GM12878 (cell line): ENCODE measurements around the gene AP3S2. TPM values are rescaled to one million over a fixed set of nuclear protein-coding genes. Genes with fewer than 3 reads are reported as not detected.

Experiments
- BCL11A ChIP-seq: IDR thresholded peaks from 2 replicates; pipeline ENCODE4 v1.6.1; 2011; ENCODE audit warnings: low read depth, low read length
- CBX3 ChIP-seq: fragments of 200-600 bp; sonication (generic); IDR thresholded peaks from 2 replicates; pipeline ENCODE4 v1.6.1; 2016; ENCODE audit warnings: low read depth, borderline replicate concordance
- CEBPB ChIP-seq, 2 experiments: fragments of 150-350 bp in 1 of 2; IDR thresholded peaks; 2 replicates each; pipeline ENCODE4 v1.6.1; 2012 to 2014; ENCODE audit warnings: low read depth in 2 of 2, low read length in 2 of 2, borderline replicate concordance in 1 of 2, inconsistent platforms in 1 of 2
- EED ChIP-seq: sonication (generic); IDR thresholded peaks from 2 replicates; pipeline ENCODE4 v1.6.1; 2016; ENCODE audit warnings: antibody characterized with exemption, low read depth
- IKZF2 ChIP-seq, 2 experiments: fragments of 450-650 bp; IDR thresholded peaks; 2 replicates each; pipeline ENCODE4 v1.6.1; 2017; ENCODE audit warnings: mild to moderate bottlenecking in 2 of 2, moderate library complexity in 2 of 2
- MYC ChIP-seq: IDR thresholded peaks from 2 replicates; pipeline ENCODE4 v1.6.1; 2011; ENCODE audit warnings: mild to moderate bottlenecking, low read length, moderate library complexity, inconsistent platforms; ENCODE audit not compliant: insufficient read depth, insufficient replicate concordance, insufficient read length, severe bottlenecking
- RELB ChIP-seq: fragments of 450-650 bp; IDR thresholded peaks from 2 replicates; pipeline ENCODE4 v1.6.1; 2017; ENCODE audit warnings: low read depth, mild to moderate bottlenecking, moderate library complexity
- SMC3 ChIP-seq: IDR thresholded peaks from 2 replicates; pipeline ENCODE4 v1.6.1; 2011; ENCODE audit warnings: low read length, improper control_type of control experiment, borderline replicate concordance
- ZBTB40 ChIP-seq: fragments of 450-650 bp; IDR thresholded peaks from 2 replicates; pipeline ENCODE4 v1.6.1; 2016; ENCODE audit warnings: mild to moderate bottlenecking, moderate library complexity, borderline replicate concordance
- ZNF207 ChIP-seq: fragments of 450-650 bp; IDR thresholded peaks from 2 replicates; pipeline ENCODE4 v1.6.1; 2014; ENCODE audit warnings: antibody characterized with exemption, mild to moderate bottlenecking, borderline replicate concordance
- polyA plus RNA-seq, 11 experiments: library from polyadenylated mRNA; depleted of rRNA in 4 of 11; unstranded in 6 of 11; stranded (reverse) in 5 of 11; fragments of >200 nt; fragmentation: Nextera tagmentation in 4 of 11; fragmentation: Illumina TruSeq in 1 of 11; extraction: Ambion mirVana in 4 of 11; extraction: Trizol in 1 of 11; gene quantifications; 1 replicate in 1 of 11; 2 replicates in 10 of 11; pipeline versions ENCODE4 v1.2.1 to v1.2.3, GENCODE V29; 2011 to 2016; ENCODE audit warnings: inconsistent platforms in 2 of 11, missing spikeins in 2 of 11, low read depth in 1 of 11
- total RNA-seq, 4 experiments: library from RNA; depleted of rRNA in 3 of 4; stranded (reverse); fragments of >200 nt in 3 of 4; fragmentation: Illumina TruSeq in 1 of 4; extraction: Trizol in 1 of 4; gene quantifications; 2 replicates each; pipeline versions ENCODE4 v1.2.1 to v1.2.3, GENCODE V29; 2013 to 2021
- TF ChIP-seq, protein P1 (sequence below): IDR thresholded peaks from 2 replicates; pipeline ENCODE4 v1.6.1; 2012; ENCODE audit warnings: low read depth, low read length, improper control_type of control experiment
- TF ChIP-seq, protein P2 (sequence below): fragments of 450-650 bp; IDR thresholded peaks from 2 replicates; pipeline ENCODE4 v1.6.1; 2016; ENCODE audit warnings: mild to moderate bottlenecking

Gene AP3S2
- total and polyA plus RNA-seq, 10 of the 15 experiments (the other 5 are each of a cell fraction or from before 2014, with no cell fraction given): 10.0 to 43.6 (median 26.0) TPM

GRCh38 chr15:89899295-89899945 lies 5.6 kb upstream of the AP3S2 start (continued):
- no peak for TF ChIP-seq ZBTB40
- no peak for TF ChIP-seq SMC3
- TF ChIP-seq MYC: no peak
- no peak for TF ChIP-seq ZNF207
- TF ChIP-seq, protein P1, sequence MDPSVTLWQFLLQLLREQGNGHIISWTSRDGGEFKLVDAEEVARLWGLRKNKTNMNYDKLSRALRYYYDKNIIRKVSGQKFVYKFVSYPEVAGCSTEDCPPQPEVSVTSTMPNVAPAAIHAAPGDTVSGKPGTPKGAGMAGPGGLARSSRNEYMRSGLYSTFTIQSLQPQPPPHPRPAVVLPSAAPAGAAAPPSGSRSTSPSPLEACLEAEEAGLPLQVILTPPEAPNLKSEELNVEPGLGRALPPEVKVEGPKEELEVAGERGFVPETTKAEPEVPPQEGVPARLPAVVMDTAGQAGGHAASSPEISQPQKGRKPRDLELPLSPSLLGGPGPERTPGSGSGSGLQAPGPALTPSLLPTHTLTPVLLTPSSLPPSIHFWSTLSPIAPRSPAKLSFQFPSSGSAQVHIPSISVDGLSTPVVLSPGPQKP: no peak
- TF ChIP-seq CEBPB (IDR thresholded peaks at IDR 0.05; ENCODE audit: borderline replicate concordance in 1 of 2, low read depth in 2 of 2, low read length in 2 of 2): no peak
- no peak for TF ChIP-seq CBX3
- TF ChIP-seq EED: peak; percentile 82
- TF ChIP-seq, protein P2, sequence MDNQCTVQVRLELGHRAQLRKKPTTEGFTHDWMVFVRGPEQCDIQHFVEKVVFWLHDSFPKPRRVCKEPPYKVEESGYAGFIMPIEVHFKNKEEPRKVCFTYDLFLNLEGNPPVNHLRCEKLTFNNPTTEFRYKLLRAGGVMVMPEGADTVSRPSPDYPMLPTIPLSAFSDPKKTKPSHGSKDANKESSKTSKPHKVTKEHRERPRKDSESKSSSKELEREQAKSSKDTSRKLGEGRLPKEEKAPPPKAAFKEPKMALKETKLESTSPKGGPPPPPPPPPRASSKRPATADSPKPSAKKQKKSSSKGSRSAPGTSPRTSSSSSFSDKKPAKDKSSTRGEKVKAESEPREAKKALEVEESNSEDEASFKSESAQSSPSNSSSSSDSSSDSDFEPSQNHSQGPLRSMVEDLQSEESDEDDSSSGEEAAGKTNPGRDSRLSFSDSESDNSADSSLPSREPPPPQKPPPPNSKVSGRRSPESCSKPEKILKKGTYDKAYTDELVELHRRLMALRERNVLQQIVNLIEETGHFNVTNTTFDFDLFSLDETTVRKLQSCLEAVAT: no peak
- TF ChIP-seq IKZF2 (IDR thresholded peaks at IDR 0.05): peak in 1 of 2 experiments; percentile 43; a peak in 1 of 4 replicates
- TF ChIP-seq BCL11A: no peak
- TF ChIP-seq RELB: no peak
